OCI-M1 (cell line): ENCODE data around the gene CAPN9.

ENCODE experiments used
- DNase-seq: peaks from one replicate; lab custom pipeline; 2025; lab: John Stamatoyannopoulos, UW

CAPN9 gene

DNA sequence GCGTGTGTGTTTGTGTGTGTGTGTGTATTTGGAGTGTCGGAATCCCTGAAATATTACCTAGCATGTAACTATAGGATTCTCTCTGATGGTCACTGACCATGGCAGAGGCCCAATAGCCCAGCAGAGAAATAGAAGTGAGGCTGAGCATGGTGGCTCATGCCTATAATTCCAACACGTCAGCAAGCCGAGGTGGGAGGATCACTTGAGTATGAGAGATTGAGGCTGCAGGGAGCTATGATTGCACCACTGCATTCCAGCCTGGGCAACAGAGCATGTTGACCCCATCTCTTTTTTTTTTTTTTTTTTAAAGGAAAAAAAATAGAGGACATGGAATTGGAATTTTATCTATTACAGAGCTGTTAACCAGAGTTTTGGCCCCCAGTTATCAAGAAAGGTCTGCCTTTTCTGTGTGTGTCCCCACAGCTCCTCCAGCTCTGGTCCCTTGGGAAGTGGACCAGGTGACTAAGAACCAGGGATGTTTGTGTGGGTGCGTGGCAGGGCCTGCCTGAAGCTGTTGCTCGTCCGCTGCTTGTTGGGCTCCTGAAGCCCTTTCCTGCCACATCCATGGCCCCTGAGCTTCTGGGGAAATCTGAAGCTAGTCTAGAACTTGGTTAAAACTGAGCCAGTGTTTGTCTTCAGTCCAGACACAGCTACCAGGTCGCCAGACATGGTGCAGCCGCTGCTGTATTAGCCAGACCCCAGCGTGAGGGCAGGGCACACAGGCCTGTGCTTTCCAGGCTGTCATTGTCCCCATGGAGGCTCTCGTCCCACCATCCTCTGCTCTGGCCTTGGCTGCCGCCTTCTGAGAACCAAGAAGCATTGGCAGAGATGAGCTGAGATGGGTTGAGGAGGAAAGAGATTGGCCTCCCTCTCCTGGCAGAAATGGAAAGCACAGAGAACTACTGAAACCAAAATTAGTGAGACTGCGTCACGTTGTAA lies 25.5 kb downstream of the CAPN9 start:
- DNase-seq, result peak; percentile 63

DNA sequence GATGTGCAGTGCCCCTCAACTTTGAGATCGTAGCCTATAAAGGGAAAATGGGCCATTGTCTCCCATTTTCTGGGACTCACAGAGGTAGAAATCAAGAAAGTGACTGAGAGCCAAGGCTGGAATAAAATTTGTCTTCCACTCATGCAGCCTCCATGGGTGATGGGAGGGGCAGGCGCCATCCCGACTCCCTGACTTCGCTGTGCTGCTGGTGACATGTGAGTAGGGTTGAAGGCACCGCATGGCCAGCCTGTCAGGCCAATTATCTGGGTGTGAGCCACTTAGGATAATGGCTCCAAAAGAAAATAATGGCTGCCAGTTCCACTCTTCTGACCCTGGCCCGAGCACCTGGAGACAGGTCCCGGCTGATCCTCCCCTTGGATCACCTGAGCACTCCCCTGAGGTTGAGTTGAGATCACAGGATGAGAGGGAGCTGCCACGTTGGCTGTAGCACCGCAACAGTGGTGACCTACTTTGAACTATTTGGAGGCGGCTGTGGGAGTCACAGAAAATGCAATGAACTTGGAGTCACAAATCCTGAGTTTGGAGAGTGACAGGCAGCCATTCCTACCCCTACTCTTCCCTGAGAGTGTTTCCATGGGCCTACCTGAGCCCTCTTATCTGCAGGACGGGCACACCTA lies 26.3 kb downstream of the CAPN9 start:
- DNase-seq, result no peak

DNA sequence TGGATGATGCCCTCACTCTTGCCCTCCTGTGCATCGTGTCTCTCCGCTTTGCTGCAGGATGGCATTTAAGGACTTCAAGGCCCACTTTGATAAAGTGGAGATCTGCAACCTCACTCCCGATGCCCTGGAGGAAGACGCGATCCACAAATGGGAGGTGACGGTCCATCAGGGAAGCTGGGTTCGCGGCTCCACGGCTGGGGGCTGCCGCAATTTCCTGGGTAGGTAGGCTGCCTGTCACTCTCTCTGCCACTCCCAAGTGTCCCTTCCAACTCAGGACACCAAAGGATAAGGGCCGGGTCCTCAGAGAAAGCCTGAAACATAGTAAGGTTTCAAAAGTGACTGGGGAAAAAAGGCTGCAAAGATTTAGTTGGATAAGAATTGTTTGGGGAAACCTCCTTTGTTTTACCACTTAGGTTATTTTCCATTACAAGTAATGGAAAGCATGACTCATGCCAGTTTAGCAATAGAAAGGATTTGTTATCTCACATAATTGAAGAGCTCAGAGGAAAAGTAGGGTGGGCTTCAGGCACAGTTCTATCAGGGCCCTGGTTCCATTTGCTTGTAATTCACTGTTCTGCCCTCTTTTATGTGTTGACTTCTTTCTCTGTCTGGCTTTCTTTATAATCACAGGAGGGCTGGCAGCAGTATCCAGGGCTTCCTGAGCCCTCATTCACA lies 31.9 kb downstream of the CAPN9 start:
- DNase-seq, result peak; percentile 14

DNA sequence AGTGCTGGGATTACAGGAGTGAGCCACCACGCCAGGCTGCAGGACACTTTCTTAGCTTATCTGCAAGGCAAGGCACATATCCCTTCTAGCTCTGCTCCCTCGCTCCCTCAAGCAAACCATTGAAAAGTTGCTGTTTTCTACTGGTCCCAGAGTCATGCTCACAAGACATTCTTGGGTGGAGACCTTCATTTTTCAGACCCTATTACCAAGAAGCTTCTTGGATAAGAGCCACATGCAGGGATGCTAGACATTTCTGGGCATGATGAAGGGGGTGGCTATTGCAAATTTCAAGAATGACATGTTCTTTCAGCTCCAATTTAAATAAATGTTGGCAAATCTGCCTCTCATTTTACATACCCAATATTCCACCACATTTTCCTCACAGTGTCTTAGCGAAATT lies 33.9 kb downstream of the CAPN9 start:
- no peak for DNase-seq

DNA sequence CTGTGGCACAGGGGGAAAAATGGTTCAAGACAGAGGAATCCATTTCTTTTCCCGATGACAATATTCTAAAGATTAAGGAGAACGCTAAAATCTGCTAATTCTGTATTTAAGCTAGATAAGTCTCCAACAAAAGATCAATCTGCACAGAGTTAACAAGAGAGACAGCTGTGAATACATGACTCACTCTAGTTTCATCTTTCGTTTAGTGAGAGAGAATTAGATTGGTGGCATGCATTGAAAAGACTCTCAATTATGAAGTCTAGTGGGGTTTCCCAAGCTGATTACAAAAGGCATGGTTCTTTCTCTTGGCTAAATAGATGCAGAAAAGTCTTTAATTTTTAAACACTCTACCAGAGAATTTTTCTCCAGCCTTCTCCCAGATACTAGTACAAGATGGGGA lies 34.4 kb downstream of the CAPN9 start:
- no peak for DNase-seq

DNA sequence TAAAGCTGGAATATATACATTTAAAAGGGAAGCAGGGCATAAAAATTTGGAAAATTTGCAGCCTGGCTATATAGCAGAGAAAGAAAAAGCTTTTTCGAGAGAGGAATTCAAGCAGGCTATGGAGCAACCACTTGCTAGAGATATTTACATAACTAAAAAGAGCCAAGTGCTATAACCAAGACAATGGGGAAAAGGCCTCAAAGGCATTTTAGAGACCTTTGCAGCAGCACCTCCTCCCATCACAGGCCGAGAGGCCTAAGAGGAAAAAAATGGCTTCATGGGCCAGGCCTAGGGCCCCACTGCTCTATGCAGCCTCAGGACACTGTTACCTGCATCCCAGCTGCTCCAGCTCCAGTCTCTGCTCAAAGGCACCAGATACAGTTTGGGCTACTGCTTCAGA lies 37.0 kb downstream of the CAPN9 start:
- DNase-seq, result no peak

DNA sequence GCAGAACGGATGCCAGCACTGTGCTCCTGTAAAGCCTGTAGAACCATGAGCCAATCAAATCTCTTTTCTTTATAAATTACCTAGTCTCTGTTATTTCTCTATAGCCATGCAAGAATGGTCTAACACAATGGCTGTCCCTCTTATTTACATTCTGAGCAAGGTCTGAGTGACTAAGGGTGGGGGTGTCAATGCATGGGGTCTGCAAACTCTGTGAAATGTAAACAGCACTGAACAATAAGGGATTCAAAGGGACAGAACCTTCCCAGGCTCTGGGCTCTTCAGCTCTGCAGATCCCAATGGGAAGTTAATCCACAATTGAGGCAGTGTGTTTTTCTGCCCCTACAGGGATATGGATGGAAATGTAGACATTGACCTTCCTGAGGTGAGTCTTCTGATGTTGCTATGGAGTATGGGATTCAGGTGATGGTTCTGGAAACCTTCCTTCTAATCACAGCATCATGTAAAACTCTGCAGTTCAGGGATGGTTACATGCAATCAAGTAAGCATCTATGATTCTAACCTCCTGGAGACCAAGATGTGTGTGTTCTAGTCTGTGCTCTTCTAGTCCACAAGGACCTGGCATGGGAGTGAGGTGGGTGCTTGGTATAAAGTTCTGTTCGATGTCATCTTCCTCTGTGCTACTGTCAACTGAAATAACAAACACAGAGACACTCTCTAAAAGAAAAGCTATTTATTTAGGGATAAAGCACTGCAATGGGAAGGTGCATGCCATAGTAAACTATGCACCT lies 38.6 kb downstream of the CAPN9 start:
- DNase-seq, result no peak

DNA sequence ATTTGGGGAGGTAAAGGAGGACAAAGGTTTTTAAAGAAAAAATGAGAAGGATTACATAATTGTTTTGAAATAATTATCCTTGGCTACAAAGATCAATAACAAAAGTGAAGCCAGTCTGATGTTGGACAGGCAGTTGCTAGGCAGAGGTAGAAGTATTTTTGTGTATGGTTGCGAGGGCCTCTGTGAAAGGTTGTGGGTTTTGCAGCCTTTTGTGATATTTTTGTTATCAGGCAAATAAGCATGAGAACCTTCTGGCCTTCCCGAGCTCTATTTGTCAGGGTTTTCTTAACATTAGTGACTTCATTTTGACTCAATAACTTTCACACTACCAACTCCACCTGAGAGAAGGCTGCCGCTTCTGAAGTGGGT lies 39.2 kb downstream of the CAPN9 start:
- DNase-seq, result no peak

DNA sequence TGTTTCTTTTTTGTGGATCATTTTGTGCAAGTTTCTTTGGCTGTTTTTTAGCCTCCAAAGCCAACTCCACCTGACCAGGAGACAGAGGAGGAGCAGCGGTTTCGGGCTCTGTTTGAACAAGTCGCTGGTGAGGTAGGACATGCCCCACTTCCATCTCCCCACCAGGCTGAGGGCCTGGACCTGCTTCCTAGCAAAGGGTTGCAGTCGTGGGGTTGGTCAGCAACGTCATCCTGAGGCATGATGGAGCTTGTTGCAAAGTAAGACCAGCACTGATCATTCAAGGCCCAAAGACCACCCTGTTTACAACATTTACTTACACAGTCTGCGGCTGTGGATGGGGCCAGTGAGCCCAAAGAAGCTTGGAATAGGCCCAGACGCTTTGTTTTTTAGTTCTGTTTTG lies 40.3 kb downstream of the CAPN9 start:
- DNase-seq, result no peak

DNA sequence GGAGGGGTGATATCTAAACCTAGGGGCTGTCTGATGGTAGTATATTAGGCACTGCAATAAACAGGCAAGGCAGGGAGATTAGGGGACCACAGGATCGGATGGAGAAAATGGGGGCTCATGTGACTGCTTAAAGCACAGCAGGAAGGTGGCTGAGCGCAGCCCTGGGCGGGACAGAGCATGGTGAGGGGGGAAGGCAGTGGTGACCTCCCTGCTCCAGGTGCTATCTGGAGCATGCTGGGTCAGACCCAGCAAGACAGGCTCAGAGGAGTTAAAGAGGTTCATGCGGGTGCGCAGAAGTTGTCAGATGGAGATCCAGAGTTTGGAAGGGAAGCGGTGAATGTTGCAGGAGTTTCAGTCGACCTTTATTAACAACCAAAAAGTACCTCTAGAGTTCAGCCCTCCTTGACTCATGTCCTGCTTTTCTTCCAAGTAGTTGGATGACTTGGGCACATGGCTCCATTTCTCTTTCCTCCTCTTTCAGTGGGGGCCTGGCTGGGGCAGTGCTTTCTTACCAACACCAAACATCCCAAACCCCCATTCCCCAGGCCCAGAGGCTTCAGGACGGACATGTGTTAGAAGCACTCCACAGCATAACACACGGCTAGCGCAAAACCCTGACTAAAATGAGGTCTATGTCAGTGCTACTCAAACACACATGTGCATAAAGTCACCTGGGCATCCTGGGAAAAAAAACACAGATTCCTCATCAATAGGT lies 41.5 kb downstream of the CAPN9 start:
- DNase-seq, result no peak

DNA sequence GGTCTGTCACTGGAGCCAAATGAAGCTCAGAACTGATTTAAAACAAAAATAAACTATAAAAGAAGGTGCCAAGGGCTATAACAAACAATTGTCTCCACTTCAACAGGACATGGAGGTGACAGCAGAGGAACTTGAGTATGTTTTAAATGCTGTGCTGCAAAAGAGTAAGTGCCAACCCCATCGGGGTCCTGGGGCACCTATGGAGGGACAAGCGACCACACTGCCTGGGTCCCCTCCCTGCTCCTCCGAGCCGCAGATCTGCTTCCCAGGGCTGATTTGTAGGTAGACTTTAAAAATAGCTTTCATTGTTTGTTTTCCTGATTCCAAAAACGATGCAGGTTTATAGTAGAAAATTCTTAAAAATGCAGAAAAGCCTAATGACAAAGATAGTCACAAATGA lies 42.8 kb downstream of the CAPN9 start:
- no peak for DNase-seq

DNA sequence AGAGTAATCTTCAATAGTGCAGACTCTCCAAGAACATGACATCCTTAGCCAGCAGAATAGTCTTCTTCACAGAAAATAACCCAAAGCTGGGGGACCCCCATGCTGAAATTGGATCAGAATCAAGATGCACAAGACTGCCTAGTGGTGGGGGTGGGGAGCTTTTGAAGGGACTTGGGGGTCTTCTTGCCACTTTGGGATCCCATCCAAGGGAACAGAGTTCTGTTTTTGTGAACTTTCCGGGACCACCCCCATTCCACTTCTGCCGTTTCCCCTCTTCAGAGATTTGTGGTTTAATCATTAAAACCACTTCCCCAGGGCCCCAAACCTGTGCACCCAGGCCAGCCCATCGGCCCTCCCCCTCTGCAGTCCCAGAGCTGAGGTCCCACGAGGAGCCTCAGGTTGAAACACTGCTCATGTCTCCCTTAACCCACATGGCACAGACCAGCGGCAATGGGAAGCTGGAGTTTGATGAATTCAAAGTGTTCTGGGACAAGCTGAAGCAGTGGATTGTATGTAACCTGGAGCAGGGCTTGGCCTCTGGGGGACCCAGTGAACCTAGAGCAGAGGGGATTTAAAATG lies 44.9 kb downstream of the CAPN9 start:
- DNase-seq, result no peak

DNA sequence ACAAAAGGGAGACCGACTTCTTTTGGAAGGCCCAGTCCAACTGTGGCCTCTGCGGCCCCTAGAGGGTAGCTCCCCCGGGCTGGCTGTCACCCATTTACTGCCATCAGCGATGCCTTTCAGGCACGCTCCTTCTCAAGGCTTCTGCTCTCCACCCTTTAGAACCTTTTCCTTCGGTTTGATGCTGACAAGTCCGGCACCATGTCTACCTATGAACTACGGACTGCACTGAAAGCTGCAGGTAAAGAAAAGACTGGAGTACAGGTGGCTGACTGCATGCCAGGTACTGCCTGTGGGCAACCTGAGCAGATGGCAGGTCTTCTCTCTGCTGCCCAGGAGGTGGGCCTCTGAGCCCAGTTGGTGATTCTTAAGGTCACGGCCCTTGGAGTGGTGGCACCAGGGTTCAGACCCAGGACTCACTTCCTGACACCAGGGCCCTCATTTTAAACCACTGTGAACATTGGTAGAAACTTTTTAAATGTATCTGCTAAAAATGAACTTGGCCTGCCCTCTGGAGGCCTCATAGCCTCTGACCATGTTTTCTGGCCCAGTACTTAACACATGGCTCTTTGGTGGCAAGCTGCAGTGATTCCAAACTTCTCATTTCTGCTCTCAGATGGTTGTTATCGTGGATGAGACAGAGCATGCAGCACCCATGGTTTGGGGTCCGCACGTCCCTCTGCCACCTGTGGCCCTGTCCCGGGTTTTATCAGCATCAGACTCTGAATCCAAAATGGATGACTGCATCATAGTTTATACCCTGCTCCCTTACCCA lies 45.7 kb downstream of the CAPN9 start:
- DNase-seq, result peak; percentile 20

DNA sequence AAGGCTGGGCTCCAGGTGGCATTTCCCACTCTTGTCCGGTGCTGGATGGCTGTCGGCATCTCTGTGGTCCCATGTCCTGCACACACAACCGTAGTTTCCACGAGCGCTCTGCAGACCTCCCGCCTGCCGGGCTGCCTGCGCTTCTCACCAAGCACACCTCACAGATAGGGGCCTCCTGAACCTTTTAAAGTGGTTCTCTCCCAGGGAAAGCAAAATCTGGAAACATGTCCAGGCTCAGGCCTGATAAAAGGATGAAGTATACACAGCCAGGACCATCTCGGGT lies 46.2 kb downstream of the CAPN9 start:
- DNase-seq, result no peak

DNA sequence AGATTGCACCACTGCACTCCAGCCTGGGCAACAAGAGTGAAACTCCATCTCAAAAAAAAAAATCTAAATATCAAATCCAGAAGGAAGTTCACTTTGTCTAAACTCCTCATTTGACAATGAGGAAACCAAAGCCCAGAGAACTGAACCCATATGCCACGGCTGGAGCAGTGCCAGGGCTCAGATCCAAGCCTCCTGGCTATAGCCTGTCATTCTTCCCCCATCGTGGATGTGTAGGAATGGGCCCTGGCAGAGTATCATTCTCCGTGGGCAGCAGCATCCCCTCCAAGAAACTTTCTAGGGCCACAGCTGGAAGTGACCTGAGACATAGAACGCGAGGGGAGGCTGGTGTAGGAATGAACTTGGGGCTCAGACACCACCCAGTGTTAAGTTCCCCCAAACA lies 47.2 kb downstream of the CAPN9 start:
- no peak for DNase-seq

DNA sequence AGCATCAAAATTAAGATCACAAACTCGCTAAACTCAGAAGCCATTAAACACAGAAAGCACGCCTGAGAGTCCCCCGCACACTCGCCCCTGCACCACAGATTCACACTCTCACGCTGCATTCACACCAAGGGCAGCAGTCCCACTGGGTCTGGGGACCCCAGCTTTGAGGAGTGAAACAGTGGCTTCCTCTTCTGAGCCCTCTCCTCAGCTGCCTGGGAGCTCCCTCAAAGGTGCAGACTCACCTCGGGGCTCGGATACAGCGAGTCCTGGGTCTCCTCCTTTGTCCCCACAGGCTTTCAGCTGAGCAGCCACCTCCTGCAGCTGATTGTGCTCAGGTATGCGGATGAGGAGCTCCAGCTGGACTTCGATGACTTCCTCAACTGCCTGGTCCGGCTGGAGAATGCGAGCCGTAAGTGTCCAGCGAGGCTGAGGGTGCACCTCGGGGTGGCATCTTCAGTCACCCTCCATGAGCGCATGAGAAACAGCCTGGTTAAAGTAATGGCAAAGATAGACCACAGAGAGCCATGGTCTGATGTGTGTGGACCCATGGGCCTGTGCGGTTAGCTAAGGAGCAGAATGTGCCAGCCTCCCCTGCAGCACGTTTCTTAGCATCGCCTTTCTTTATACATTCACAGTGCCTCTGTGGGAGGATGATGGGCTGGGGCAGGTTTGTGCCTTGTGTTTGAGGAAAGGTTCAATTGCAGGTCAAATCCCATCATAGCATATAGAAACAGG lies 47.9 kb downstream of the CAPN9 start:
- DNase-seq, result no peak

DNA sequence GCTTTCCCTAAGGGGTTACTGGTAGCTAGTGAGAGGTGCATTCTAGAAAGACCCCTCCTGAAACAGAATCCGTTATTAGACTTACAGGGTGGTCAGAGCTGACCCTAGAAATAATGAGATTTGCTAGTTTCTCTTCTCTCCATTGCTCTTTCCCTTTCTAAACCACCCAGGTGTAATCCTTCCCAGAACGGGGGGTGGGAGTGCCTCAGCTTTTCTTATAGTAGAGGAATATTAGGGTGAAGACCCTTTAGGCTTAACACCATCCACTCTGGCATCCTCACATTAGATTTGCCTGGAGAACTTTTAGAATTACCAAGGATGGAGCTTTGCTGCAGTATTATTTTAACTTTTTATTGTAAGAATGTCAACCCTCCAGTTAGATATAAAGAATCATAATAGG lies 49.4 kb downstream of the CAPN9 start:
- no peak for DNase-seq

DNA sequence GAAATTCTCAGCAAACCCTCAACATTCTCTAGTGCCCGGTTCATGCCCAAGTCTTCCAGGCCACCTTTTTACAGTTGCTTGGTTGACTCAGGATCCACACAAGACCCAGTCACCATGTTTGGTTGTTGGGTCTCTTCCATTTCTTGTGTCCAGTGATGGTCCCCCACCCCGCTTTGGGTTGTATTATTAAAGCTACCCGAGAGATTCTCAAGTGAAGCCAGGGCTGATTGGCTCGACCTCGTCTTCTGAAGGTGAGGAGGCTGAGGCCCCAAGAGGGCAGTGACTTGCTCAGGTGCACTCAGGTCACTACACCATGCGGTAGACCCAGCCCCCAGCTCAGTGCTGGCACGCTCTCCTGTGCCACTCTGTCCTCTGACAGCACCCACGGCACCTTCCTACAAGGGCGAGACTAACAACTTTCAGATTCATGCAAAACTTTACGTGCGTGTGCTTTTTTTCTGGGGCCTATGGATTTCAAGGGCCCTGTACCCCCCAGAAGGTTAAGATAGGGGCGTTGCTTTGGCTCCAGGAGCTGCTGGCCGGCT lies 50.3 kb downstream of the CAPN9 start:
- no peak for DNase-seq

DNA sequence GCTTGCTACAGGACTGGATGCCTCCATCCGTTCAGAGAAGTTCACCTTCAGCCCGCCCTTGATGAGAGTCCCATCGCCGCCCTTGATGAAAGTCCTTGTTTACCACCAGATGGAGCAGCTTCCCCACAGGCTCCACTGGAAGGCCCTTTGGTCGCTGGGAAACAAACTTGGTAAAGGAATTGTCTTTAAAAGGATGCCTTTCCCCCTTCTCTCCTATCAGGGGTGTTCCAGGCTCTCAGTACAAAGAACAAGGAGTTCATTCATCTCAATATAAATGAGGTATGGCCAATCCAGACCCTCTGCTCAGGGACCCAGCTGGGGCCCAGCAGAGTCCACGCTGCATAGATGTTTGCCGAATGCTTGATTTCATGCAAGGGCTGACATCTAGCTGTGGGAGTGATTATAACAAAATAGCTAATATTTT lies 50.8 kb downstream of the CAPN9 start:
- DNase-seq, result peak; percentile 67

DNA sequence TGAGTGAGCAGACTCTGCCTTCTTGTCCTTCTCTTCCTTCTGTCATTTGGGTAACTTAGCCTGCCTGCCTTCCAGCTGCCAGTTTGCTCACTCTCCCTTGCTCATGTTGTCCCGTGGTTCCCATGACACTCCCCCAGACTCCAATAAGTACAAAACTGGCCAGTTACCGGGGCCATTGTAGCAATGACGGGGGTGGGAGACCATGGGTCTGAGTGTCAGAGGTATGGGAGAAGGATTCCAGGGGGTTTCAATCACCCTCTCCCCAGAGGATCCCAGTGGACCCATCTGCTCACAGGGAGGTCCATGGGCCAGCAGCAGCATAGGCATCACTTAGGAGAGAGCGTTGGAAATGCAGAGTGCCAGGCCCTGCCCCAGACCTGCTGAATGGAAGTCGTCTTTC lies 51.3 kb downstream of the CAPN9 start:
- no peak for DNase-seq
